CD8-positive, alpha-beta memory T cell (primary cell): ENCODE data around the gene NFILZ. TPM values are rescaled to one million over a fixed set of nuclear protein-coding genes. Genes with fewer than 3 reads are reported as not detected.
"Not testable (repeated sequence)": the region's sequence is repeated elsewhere in the genome, so short reads cannot be mapped to it uniquely, and the experiment has no call there.

Experiments
- CTCF ChIA-PET: fragments of 350-600 bp; sonication (Branson Sonifier 250); formaldehyde crosslinking; loops from one replicate; lab custom pipeline; 2021; ENCODE audit warnings: antibody characterized with exemption; lab: Charles Lee
- POLR2A ChIA-PET: fragments of 350-600 bp; sonication (Branson Sonifier 250); formaldehyde crosslinking; loops from one replicate; lab custom pipeline; 2021; ENCODE audit warnings: antibody characterized with exemption; lab: Charles Lee
- DNase-seq, 5 donors: peaks; one replicate each; pipeline versions ENCODE4 v3.0.0 to v3.0.0-alpha.2; 2020 to 2022; ENCODE audit warnings: mixed read lengths in 1 of 5
- H3K27ac ChIP-seq: one replicate; pipeline ENCODE4 v1.7.0; 2013; ENCODE audit warnings: low read depth, mild to moderate bottlenecking, low read length, moderate library complexity
- H3K27me3 ChIP-seq: 2 replicates; pipeline ENCODE4 v1.7.0; 2013; ENCODE audit warnings: low read length, mild to moderate bottlenecking; ENCODE audit not compliant: insufficient read depth, poor library complexity, severe bottlenecking
- H3K36me3 ChIP-seq: 2 replicates; pipeline ENCODE4 v1.7.0; 2013; ENCODE audit warnings: mild to moderate bottlenecking, low read length, moderate library complexity; ENCODE audit not compliant: insufficient read depth
- H3K4me1 ChIP-seq: 2 replicates; pipeline ENCODE4 v1.7.0; 2013; ENCODE audit warnings: mild to moderate bottlenecking, low read length, moderate library complexity; ENCODE audit not compliant: insufficient read depth
- H3K4me3 ChIP-seq: 2 replicates; pipeline ENCODE4 v1.7.0; 2013; ENCODE audit warnings: mild to moderate bottlenecking, low read length
- H3K9me3 ChIP-seq: 2 replicates; pipeline ENCODE4 v1.7.0; 2013; ENCODE audit warnings: mild to moderate bottlenecking, low read length
- H3K27ac Mint-ChIP-seq, 8 donors: one replicate each; pipeline ENCODE4 v1.8.0; 2020 to 2021; ENCODE audit warnings: mixed read lengths in 8 of 8, mild to moderate bottlenecking in 6 of 8, inconsistent platforms in 3 of 8, moderate library complexity in 3 of 8
- H3K27me3 Mint-ChIP-seq, 2 donors: one replicate each; pipeline ENCODE4 v1.8.0; 2020 to 2021; ENCODE audit warnings: mixed read lengths in 2 of 2, mild to moderate bottlenecking in 1 of 2, moderate library complexity in 1 of 2
- H3K36me3 Mint-ChIP-seq, 3 donors: one replicate each; pipeline ENCODE4 v1.8.0; 2020 to 2021; ENCODE audit warnings: mixed read lengths in 3 of 3, inconsistent platforms in 1 of 3, mild to moderate bottlenecking in 1 of 3
- H3K4me1 Mint-ChIP-seq, 3 donors: one replicate each; pipeline ENCODE4 v1.8.0; 2020 to 2021; ENCODE audit warnings: mixed read lengths in 3 of 3, inconsistent platforms in 1 of 3, mild to moderate bottlenecking in 1 of 3
- H3K4me3 Mint-ChIP-seq, 7 donors: one replicate each; pipeline ENCODE4 v1.8.0; 2020 to 2021; ENCODE audit warnings: mixed read lengths in 7 of 7, mild to moderate bottlenecking in 6 of 7, moderate library complexity in 4 of 7, inconsistent platforms in 2 of 7
- H3K9me3 Mint-ChIP-seq, 5 donors: one replicate each; pipeline ENCODE4 v1.8.0; 2020 to 2022; ENCODE audit warnings: mixed read lengths in 5 of 5, mild to moderate bottlenecking in 3 of 5, moderate library complexity in 2 of 5, inconsistent platforms in 1 of 5
- polyA plus RNA-seq: library from polyadenylated mRNA; unstranded; fragments of 300-500 nt; fragmentation: Illumina TruSeq; gene quantifications from one replicate; pipeline ENCODE4 v1.2.3, GENCODE V29; 2021
- total RNA-seq, 2 experiments: library from RNA; stranded (reverse); gene quantifications; one replicate each; pipeline ENCODE4 v1.2.3, GENCODE V29; 2021

The NFILZ gene
- total and polyA plus RNA-seq, 3 experiments from 2014 or later = not detected

DNA sequence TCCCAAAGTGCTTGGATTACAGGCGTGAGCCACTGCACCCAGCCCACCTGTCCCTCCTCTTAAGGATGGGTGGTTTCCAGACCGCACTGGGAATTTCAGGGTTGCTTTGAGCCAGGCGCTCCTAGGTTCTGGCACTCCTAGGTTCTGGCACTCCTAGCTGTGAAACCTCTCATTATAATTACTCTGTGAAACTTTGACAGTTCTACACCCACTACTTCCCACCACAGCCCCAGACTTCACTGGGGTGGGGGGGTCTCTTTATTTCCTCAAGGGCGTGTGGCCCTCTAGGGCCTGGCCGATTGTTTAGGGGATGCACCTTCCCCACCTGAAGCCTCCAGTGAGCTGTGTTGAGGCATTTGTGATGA is 17.6 kb upstream of the NFILZ start:
- Histone ChIP-seq H3K9me3 (no peaks in the 10 kb centered on the region), H3K27ac (no peak overlapping the region), H3K36me3 (no peaks in the 10 kb centered on the region), H3K27me3 (no peaks in the 10 kb centered on the region), H3K4me3 (no peak overlapping the region), H3K4me1 (peaks cover 45% of the 10 kb centered on the region)
- H3K9me3 Mint-ChIP-seq = peaks cover 0 to 2% (median 0%) of the 10 kb centered on the region in 5 donors
- peaks cover 0 to 7% of the 10 kb centered on the region in 2 donors for H3K27me3 Mint-ChIP-seq
- DNase-seq = peak in 2 of 5 donors; percentile 39 to 53
- peaks cover 0 to 14% (median 0%) of the 10 kb centered on the region in 3 donors for H3K36me3 Mint-ChIP-seq
- peaks cover 37 to 48% (median 38%) of the 10 kb centered on the region in 3 donors for H3K4me1 Mint-ChIP-seq
- peak overlapping the region; percentile 53 to 95 (median 86) for H3K27ac Mint-ChIP-seq
- POLR2A ChIA-PET = interaction anchor here (0.5 to 2.5 kb wide), 7 partner anchors 8 to 822 kb away, joined by 3 to 11 read pairs (median 9); partner anchors contain the start of gene ZNF266
- CTCF ChIA-PET = interaction anchor here (1.0 to 2.3 kb wide), 5 partner anchors 8 to 41 kb away, joined by 3 to 9 read pairs (median 4); no protein-coding TSS in a partner anchor
- H3K4me3 Mint-ChIP-seq = peak overlapping the region; percentile 37 to 86 (median 74)

GRCh38 chr19:8614455-8614854 is 16.0 kb upstream of the NFILZ start:
- DNase-seq = no peak
- Histone ChIP-seq H3K4me3 (no peak overlapping the region), H3K9me3 (no peaks in the 10 kb centered on the region), H3K27me3 (no peaks in the 10 kb centered on the region), H3K36me3 (no peaks in the 10 kb centered on the region), H3K27ac (no peak overlapping the region), H3K4me1 (peaks cover 34% of the 10 kb centered on the region)
- CTCF ChIA-PET = interaction anchor here (0.6 to 2.7 kb wide), 5 partner anchors 10 to 289 kb away, joined by 3 to 12 read pairs (median 6); no protein-coding TSS in a partner anchor
- H3K9me3 Mint-ChIP-seq = peaks cover 0 to 2% (median 0%) of the 10 kb centered on the region in 5 donors
- POLR2A ChIA-PET = interaction anchor here (0.5 to 2.5 kb wide), 2 partner anchors 20 to 178 kb away, joined by 3 to 9 read pairs; no protein-coding TSS in a partner anchor
- peak overlapping the region in 4 of 8 donors; percentile 36 to 64 (median 60) for H3K27ac Mint-ChIP-seq
- H3K36me3 Mint-ChIP-seq = peaks cover 0 to 8% (median 0%) of the 10 kb centered on the region in 3 donors
- peaks cover 0 to 7% of the 10 kb centered on the region in 2 donors for H3K27me3 Mint-ChIP-seq
- H3K4me3 Mint-ChIP-seq = no peak overlapping the region
- H3K4me1 Mint-ChIP-seq = peaks cover 29 to 36% (median 32%) of the 10 kb centered on the region in 3 donors

DNA sequence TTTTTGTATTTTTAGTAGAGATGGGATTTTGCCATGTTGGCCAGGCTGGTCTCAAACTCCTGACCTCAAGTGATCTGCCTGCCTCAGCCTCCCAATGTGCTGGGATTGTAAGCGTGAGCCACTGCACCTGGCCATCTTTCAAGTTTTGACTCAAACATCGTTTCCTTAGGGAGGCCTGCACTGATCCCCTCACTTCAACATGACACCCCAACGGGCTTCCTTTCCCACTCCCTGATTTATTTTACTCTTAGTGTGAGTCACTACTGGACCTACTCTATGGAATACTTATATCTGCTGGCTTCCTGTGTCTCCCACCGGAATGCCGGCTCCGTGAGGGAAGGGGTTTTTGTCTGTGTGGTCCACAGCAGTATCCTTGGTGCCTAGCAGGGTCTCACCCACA is 15.4 kb upstream of the NFILZ start:
- Mint-ChIP-seq H3K4me3 (peak overlapping the region in 2 of 7 donors; percentile 18 to 48), H3K9me3 (no peaks in the 10 kb centered on the region)
- CTCF ChIA-PET = interaction anchor here (0.7 to 2.7 kb wide), 7 partner anchors 10 to 35 kb away, joined by 3 to 12 read pairs (median 5); no protein-coding TSS in a partner anchor

GRCh38 chr19:8615813-8616596 is 14.4 kb upstream of the NFILZ start:
- Mint-ChIP-seq H3K9me3 (no peaks in the 10 kb centered on the region), H3K4me1 (peaks cover 21 to 27% (median 23%) of the 10 kb centered on the region in 3 donors), H3K36me3 (no peaks in the 10 kb centered on the region), H3K4me3 (peak overlapping the region in 1 of 7 donors; percentile 26), H3K27me3 (peaks cover 2 to 7% of the 10 kb centered on the region in 2 donors), H3K27ac (peak overlapping the region in 3 of 8 donors; percentile 12 to 64 (median 61))
- Histone ChIP-seq H3K27ac (no peak overlapping the region), H3K27me3 (no peaks in the 10 kb centered on the region), H3K4me3 (no peak overlapping the region), H3K4me1 (peaks cover 27% of the 10 kb centered on the region), H3K9me3 (no peaks in the 10 kb centered on the region), H3K36me3 (no peaks in the 10 kb centered on the region)
- CTCF ChIA-PET = interaction anchor here (0.7 to 2.7 kb wide), 9 partner anchors 11 to 39 kb away, joined by 3 to 12 read pairs (median 5); no protein-coding TSS in a partner anchor
- DNase-seq = peak; percentile 45 to 69 (median 50)
- POLR2A ChIA-PET = interaction anchor here (0.6 kb wide), 1 partner anchor 90 kb away, joined by 3 read pairs; no protein-coding TSS in a partner anchor

More for the DNA sequence above, 15.4 kb upstream of the NFILZ start:
- H3K36me3 Mint-ChIP-seq = peaks cover 0 to 3% (median 0%) of the 10 kb centered on the region in 3 donors
- H3K27ac Mint-ChIP-seq = peak overlapping the region in 6 of 8 donors; percentile 9 to 64 (median 52)
- Histone ChIP-seq H3K4me1 (peaks cover 28% of the 10 kb centered on the region), H3K36me3 (no peaks in the 10 kb centered on the region), H3K4me3 (no peak overlapping the region), H3K9me3 (no peaks in the 10 kb centered on the region), H3K27ac (no peak overlapping the region), H3K27me3 (no peaks in the 10 kb centered on the region)
- no peak for DNase-seq
- H3K27me3 Mint-ChIP-seq = peaks cover under 1 to 3% of the 10 kb centered on the region in 2 donors
- POLR2A ChIA-PET = interaction anchor here (0.6 kb wide), 2 partner anchors 34 to 246 kb away, joined by 8 read pairs; no protein-coding TSS in a partner anchor
- peaks cover 24 to 31% (median 27%) of the 10 kb centered on the region in 3 donors for H3K4me1 Mint-ChIP-seq

DNA sequence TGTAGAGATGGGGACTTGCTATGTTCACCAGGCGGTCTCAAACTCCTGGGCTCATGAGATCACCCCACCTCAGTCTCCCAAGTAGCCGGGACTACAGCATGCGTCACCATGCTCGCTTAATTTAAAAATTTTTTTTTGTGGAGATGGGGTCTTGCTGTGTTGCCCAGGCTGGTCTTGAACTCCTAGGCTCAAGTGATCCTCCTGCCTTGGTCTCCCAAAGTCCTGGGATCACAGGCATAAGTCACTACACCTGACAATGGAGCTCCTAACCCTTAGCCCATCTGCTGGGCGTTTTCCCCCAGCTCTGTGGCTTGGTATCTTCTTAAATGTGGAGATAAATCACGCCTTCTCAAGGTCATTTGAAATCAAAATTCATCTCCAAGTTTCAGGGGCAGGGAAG is 13.6 kb upstream of the NFILZ start:
- ChIA-PET CTCF (interaction anchor here (1.1 to 2.3 kb wide), 3 partner anchors 12 to 37 kb away, joined by 3 to 8 read pairs (median 5); no protein-coding TSS in a partner anchor), POLR2A (no interaction called here)
- Mint-ChIP-seq H3K4me3 (no peak overlapping the region), H3K27me3 (peaks cover 2 to 7% of the 10 kb centered on the region in 2 donors), H3K36me3 (no peaks in the 10 kb centered on the region), H3K4me1 (peaks cover 16 to 21% (median 18%) of the 10 kb centered on the region in 3 donors), H3K9me3 (no peaks in the 10 kb centered on the region), H3K27ac (peak overlapping the region in 1 of 8 donors; percentile 35)
- H3K36me3 ChIP-seq = no peaks in the 10 kb centered on the region
- peaks cover 22% of the 10 kb centered on the region for H3K4me1 ChIP-seq
- DNase-seq = no peak
- no peaks in the 10 kb centered on the region for H3K27me3 ChIP-seq
- H3K9me3 ChIP-seq = no peaks in the 10 kb centered on the region
- no peak overlapping the region for H3K27ac ChIP-seq
- no peak overlapping the region for H3K4me3 ChIP-seq

DNA sequence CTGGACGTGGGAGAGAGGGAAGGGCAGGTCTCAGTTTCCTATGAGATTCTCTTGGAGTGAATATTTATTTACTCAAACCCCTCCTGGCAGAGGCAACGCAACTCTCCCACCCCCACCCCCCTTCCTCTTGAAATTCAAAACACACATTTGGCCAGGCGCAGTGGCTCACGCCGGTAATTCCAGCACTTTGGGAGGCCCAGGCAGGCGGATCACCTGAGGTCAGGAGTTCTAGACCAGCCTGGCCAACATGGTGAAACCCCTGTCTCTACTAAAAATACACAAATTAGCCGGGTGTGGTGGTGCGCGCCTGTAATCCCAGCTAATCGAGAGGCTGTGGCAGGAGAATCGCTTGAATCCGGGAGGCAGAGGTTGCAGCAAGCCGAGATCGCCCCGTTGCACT is 13.1 kb upstream of the NFILZ start:
- H3K4me3 Mint-ChIP-seq, H3K27ac Mint-ChIP-seq, H3K27me3 ChIP-seq, H3K4me3 ChIP-seq, H3K9me3 ChIP-seq, H3K27ac ChIP-seq, H3K9me3 Mint-ChIP-seq, H3K36me3 ChIP-seq, H3K36me3 Mint-ChIP-seq, H3K27me3 Mint-ChIP-seq, DNase-seq, POLR2A ChIA-PET: not testable (repeated sequence)
- CTCF ChIA-PET = interaction anchor here (1.1 to 2.3 kb wide), 2 partner anchors 24 to 38 kb away, joined by 3 to 8 read pairs; no protein-coding TSS in a partner anchor
- peaks cover 17% of the 10 kb centered on the region for H3K4me1 ChIP-seq
- peaks cover 12 to 16% (median 13%) of the 10 kb centered on the region in 3 donors for H3K4me1 Mint-ChIP-seq

DNA sequence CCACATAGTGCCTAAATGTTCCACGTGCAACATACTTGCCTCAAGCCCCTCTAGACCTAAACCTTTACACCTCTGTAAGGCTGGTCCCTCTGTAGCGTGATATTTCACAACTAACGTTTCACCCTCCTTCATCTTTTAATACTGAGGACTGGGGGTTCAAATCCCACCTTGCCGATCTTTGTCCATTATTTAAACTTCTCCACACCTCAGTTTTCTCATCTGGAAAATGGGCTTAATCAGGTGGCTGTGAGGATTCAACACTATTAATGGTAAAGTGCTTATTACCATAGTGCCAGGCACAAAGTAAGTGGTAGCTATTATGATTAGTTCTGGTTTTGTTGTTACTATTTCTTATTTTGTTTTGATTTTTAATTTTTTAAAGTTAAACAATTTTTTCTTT is 12.4 kb upstream of the NFILZ start:
- Histone ChIP-seq H3K4me1 (peaks cover 10% of the 10 kb centered on the region), H3K4me3 (no peak overlapping the region), H3K27me3 (no peaks in the 10 kb centered on the region), H3K9me3 (no peaks in the 10 kb centered on the region), H3K27ac (no peak overlapping the region), H3K36me3 (no peaks in the 10 kb centered on the region)
- ChIA-PET POLR2A (no interaction called here), CTCF (interaction anchor here (2.3 kb wide), 1 partner anchor 25 kb away, joined by 8 read pairs; no protein-coding TSS in a partner anchor)
- Mint-ChIP-seq H3K4me3 (no peak overlapping the region), H3K27ac (peak overlapping the region in 1 of 8 donors; percentile 50), H3K36me3 (no peaks in the 10 kb centered on the region), H3K27me3 (peaks cover 0 to 7% of the 10 kb centered on the region in 2 donors), H3K9me3 (no peaks in the 10 kb centered on the region), H3K4me1 (peaks cover 7 to 12% (median 11%) of the 10 kb centered on the region in 3 donors)
- DNase-seq = no peak
